CD4-positive, alpha-beta T cell (primary cell): ENCODE results near the gene TMCO4. TPM values are rescaled to one million over a fixed set of nuclear protein-coding genes. Genes with fewer than 3 reads are reported as not detected.

Experiments
- ATAC-seq: fragments of 200-7000 bp; cut with Tn5 transposase; one replicate; pipeline ENCODE4 v1.10.0; 2022; ENCODE audit warnings: mild to moderate bottlenecking; ENCODE audit not compliant: poor library complexity
- CTCF ChIA-PET: fragments of 350-600 bp; sonication (Branson Sonifier 250); formaldehyde crosslinking; loops from one replicate; lab custom pipeline; 2021; ENCODE audit warnings: antibody characterized with exemption, inconsistent platforms; lab: Charles Lee
- POLR2A ChIA-PET: fragments of 350-600 bp; sonication (Branson Sonifier 250); formaldehyde crosslinking; loops from one replicate; lab custom pipeline; 2021; ENCODE audit warnings: antibody characterized with exemption, inconsistent platforms; lab: Charles Lee
- DNase-seq, 14 experiments: peaks; one replicate each; pipeline ENCODE4 v3.0.0-alpha.2; 2013 to 2020; ENCODE audit warnings: mixed read lengths in 2 of 14
- H3K27ac ChIP-seq, 2 donors: one replicate each; pipeline versions ENCODE4 v1.5.1 to v1.7.0; 2013; ENCODE audit warnings: low read length in 2 of 2, low read depth in 1 of 2, mild to moderate bottlenecking in 1 of 2
- H3K27me3 ChIP-seq, 2 experiments: 1 replicate in 1 of 2; 2 replicates in 1 of 2; pipeline versions ENCODE4 v1.6.1 to v1.7.0; 2013; ENCODE audit warnings: low read length in 2 of 2, control low read depth in 1 of 2, mild to moderate bottlenecking in 1 of 2, moderate library complexity in 1 of 2; ENCODE audit not compliant: insufficient read depth in 2 of 2, control insufficient read depth in 1 of 2
- H3K36me3 ChIP-seq: one replicate; pipeline ENCODE4 v1.6.1; 2013; ENCODE audit warnings: low read length, control low read depth; ENCODE audit not compliant: insufficient read depth
- H3K4me1 ChIP-seq: one replicate; pipeline ENCODE4 v1.6.1; 2013; ENCODE audit warnings: low read length, control low read depth; ENCODE audit not compliant: insufficient read depth
- H3K4me3 ChIP-seq: one replicate; pipeline ENCODE4 v1.5.1; 2013; ENCODE audit warnings: mild to moderate bottlenecking, low read length, moderate library complexity
- H3K9me3 ChIP-seq, 2 experiments: 1 replicate in 1 of 2; 2 replicates in 1 of 2; pipeline versions ENCODE4 v1.6.1 to v1.7.0; 2013; ENCODE audit warnings: low read length in 2 of 2, mild to moderate bottlenecking in 2 of 2, control low read depth in 1 of 2, moderate library complexity in 1 of 2; ENCODE audit not compliant: control insufficient read depth in 1 of 2, insufficient read depth in 1 of 2
- H3K27ac Mint-ChIP-seq: one replicate; pipeline ENCODE4 v1.8.0; 2020; ENCODE audit warnings: mixed read lengths
- H3K27me3 Mint-ChIP-seq: one replicate; pipeline ENCODE4 v1.8.0; 2021; ENCODE audit warnings: mixed read lengths
- H3K36me3 Mint-ChIP-seq: one replicate; pipeline ENCODE4 v1.8.0; 2021; ENCODE audit warnings: low read depth, mixed read lengths
- H3K4me1 Mint-ChIP-seq: one replicate; pipeline ENCODE4 v1.8.0; 2021; ENCODE audit warnings: low read depth, mixed read lengths
- H3K4me3 Mint-ChIP-seq: one replicate; pipeline ENCODE4 v1.8.0; 2020; ENCODE audit warnings: mild to moderate bottlenecking, mixed read lengths
- H3K9me3 Mint-ChIP-seq: one replicate; pipeline ENCODE4 v1.8.0; 2020; ENCODE audit warnings: mixed read lengths
- CTCF ChIP-seq: fragments of 200-600 bp; IDR thresholded peaks from one replicate; pipeline ENCODE4 v1.8.0; 2022; ENCODE audit warnings: antibody characterized with exemption, mild to moderate bottlenecking
- intact Hi-C, 2 experiments: fragments of 100-400 bp; cut with DNase I in 1 of 2; cut with micrococcal nuclease in 1 of 2; formaldehyde crosslinking; loops; one replicate each; pipeline versions ENCODE4 v1.15.1 to v1.9.0; 2023 to 2025; cut with DNase I, micrococcal nuclease
- total RNA-seq, 174 experiments: library from RNA in 2 of 174; stranded (reverse) in 2 of 174; gene quantifications; one replicate each; pipeline ENCODE4 v1.2.3 and lab custom pipeline; 2021 to 2026

TMCO4 gene
- total RNA-seq, 2 experiments from 2014 or later: 12.4 to 13.9 TPM

- DNase-seq (no peak), ATAC-seq (no peak)
- Mint-ChIP-seq H3K4me3 (no peak overlapping the region), H3K9me3 (peaks cover 3% of the 10 kb centered on the region), H3K27me3 (no peaks in the 10 kb centered on the region), H3K27ac (no peak overlapping the region), H3K4me1 (no peaks in the 10 kb centered on the region), H3K36me3 (peaks cover 69% of the 10 kb centered on the region)
- Histone ChIP-seq H3K27me3 (no peaks in the 10 kb centered on the region), H3K36me3 (peaks cover 52% of the 10 kb centered on the region), H3K4me1 (no peaks in the 10 kb centered on the region), H3K9me3 (peaks cover 4 to 10% of the 10 kb centered on the region in 2 experiments), H3K4me3 (no peak overlapping the region), H3K27ac (no peak overlapping the region)
- POLR2A ChIA-PET: no interaction called here
- TF ChIP-seq CTCF: no peak
- CTCF ChIA-PET: interaction anchor here (1.4 kb wide), 1 partner anchor 13 kb away, joined by 3 read pairs; no protein-coding TSS in a partner anchor
- intact Hi-C loops: no loop called here
Observed at GRCh38 chr1:19728413-19729145, 71.1 kb downstream of the TMCO4 start.

GRCh38 chr1:19725606-19726005, 74.1 kb downstream of the TMCO4 start:
- H3K36me3 ChIP-seq: peaks cover 37% of the 10 kb centered on the region
- Mint-ChIP-seq H3K4me3 (no peak overlapping the region), H3K36me3 (peaks cover 60% of the 10 kb centered on the region), H3K27ac (no peak overlapping the region), H3K4me1 (no peaks in the 10 kb centered on the region), H3K9me3 (no peaks in the 10 kb centered on the region), H3K27me3 (no peaks in the 10 kb centered on the region)
- H3K27me3 ChIP-seq: no peaks in the 10 kb centered on the region
- no peak for DNase-seq
- no peak for TF ChIP-seq CTCF
- ATAC-seq: no peak
- no peak overlapping the region for H3K27ac ChIP-seq
- ChIA-PET POLR2A (no interaction called here), CTCF (no interaction called here)
- intact Hi-C loops: no loop called here
- no peak overlapping the region for H3K4me3 ChIP-seq
- H3K9me3 ChIP-seq: peaks cover 4 to 5% of the 10 kb centered on the region in 2 experiments
- H3K4me1 ChIP-seq: no peaks in the 10 kb centered on the region

- intact Hi-C loops: no loop called here
- no peak for TF ChIP-seq CTCF
- CTCF ChIA-PET: no interaction called here
- no peak overlapping the region for H3K4me3 Mint-ChIP-seq
- Histone ChIP-seq H3K4me1 (no peaks in the 10 kb centered on the region), H3K27me3 (no peaks in the 10 kb centered on the region), H3K36me3 (peaks cover 34% of the 10 kb centered on the region), H3K27ac (no peak overlapping the region), H3K9me3 (no peaks in the 10 kb centered on the region), H3K4me3 (no peak overlapping the region)
- H3K4me1 Mint-ChIP-seq: no peaks in the 10 kb centered on the region
- no peak overlapping the region for H3K27ac Mint-ChIP-seq
- POLR2A ChIA-PET: no interaction called here
- H3K27me3 Mint-ChIP-seq: no peaks in the 10 kb centered on the region
- ATAC-seq: no peak
- DNase-seq: no peak
- no peaks in the 10 kb centered on the region for H3K9me3 Mint-ChIP-seq
- peaks cover 56% of the 10 kb centered on the region for H3K36me3 Mint-ChIP-seq
Observed at GRCh38 chr1:19723874-19724273, 75.8 kb downstream of the TMCO4 start.
